ENCODE results near the gene CHID1.

The CHID1 gene

GRCh38 chr11:844693-845644, 65.6 kb downstream of the CHID1 start:
- H3K36me3 ChIP-seq (ENCODE audit: insufficient read depth, low read length): no peaks in the 10 kb centered on the region
- H3K9me3 ChIP-seq (ENCODE audit: control insufficient read depth, insufficient read depth, low read length): no peaks in the 10 kb centered on the region
- H3K9ac ChIP-seq (ENCODE audit: low read depth, low read length): peak overlapping the region; percentile 38
- H3K4me1 ChIP-seq (ENCODE audit: insufficient read depth, low read length): peaks cover 24% of the 10 kb centered on the region; the same call in 1 of the 2 replicates

- no peaks in the 10 kb centered on the region for H3K9me3 ChIP-seq (ENCODE audit: control insufficient read depth, insufficient read depth, low read length)
- peaks cover 2% of the 10 kb centered on the region for H3K36me3 ChIP-seq (ENCODE audit: insufficient read depth, low read length)
- H3K9ac ChIP-seq (ENCODE audit: low read depth, low read length): peak overlapping the region; percentile 83
- peaks cover 24% of the 10 kb centered on the region; the same call in 1 of the 2 replicates for H3K4me1 ChIP-seq (ENCODE audit: insufficient read depth, low read length)
Observed at GRCh38 chr11:843818-844692, 66.6 kb downstream of the CHID1 start.

GRCh38 chr11:843086-843734, 67.4 kb downstream of the CHID1 start:
- H3K9ac ChIP-seq (ENCODE audit: low read depth, low read length): peak overlapping the region; percentile 83
- no peaks in the 10 kb centered on the region for H3K9me3 ChIP-seq (ENCODE audit: control insufficient read depth, insufficient read depth, low read length)
- peaks cover 2% of the 10 kb centered on the region for H3K36me3 ChIP-seq (ENCODE audit: insufficient read depth, low read length)
- peaks cover 23% of the 10 kb centered on the region; the same call in 1 of the 2 replicates for H3K4me1 ChIP-seq (ENCODE audit: insufficient read depth, low read length)

GRCh38 chr11:842370-843002, 68.1 kb downstream of the CHID1 start, which contains the start of the genes POLR2L and TSPAN4:
Gene POLR2L (minus strand): TSS chr11:842529. CDS start chr11:842508, 21 bp downstream.
Gene TSPAN4 (plus strand): TSS chr11:842852. CDS start chr11:850305, 7,453 bp downstream.
- no peaks in the 10 kb centered on the region for H3K9me3 ChIP-seq (ENCODE audit: control insufficient read depth, insufficient read depth, low read length)
- H3K36me3 ChIP-seq (ENCODE audit: insufficient read depth, low read length): peaks cover 7% of the 10 kb centered on the region
- peak within 1 kb of the TSS; percentile 83 for H3K9ac ChIP-seq (ENCODE audit: low read depth, low read length)
- peaks cover 23% of the 10 kb centered on the region; the same call in 1 of the 2 replicates for H3K4me1 ChIP-seq (ENCODE audit: insufficient read depth, low read length)

- Histone ChIP-seq H3K9ac (ENCODE audit: low read depth, low read length) (peak overlapping the region; percentile 83), H3K9me3 (ENCODE audit: control insufficient read depth, insufficient read depth, low read length) (no peaks in the 10 kb centered on the region), H3K4me1 (ENCODE audit: insufficient read depth, low read length) (peaks cover 23% of the 10 kb centered on the region; the same call in 1 of the 2 replicates), H3K36me3 (ENCODE audit: insufficient read depth, low read length) (peaks cover 7% of the 10 kb centered on the region)
Observed at GRCh38 chr11:841981-842369, 68.6 kb downstream of the CHID1 start.

- no peak overlapping the region for H3K9ac ChIP-seq (ENCODE audit: low read depth, low read length)
- peaks cover 7% of the 10 kb centered on the region for H3K36me3 ChIP-seq (ENCODE audit: insufficient read depth, low read length)
- peaks cover 5% of the 10 kb centered on the region; the same call in 1 of the 2 replicates for H3K4me1 ChIP-seq (ENCODE audit: insufficient read depth, low read length)
- H3K9me3 ChIP-seq (ENCODE audit: control insufficient read depth, insufficient read depth, low read length): no peaks in the 10 kb centered on the region
Observed at GRCh38 chr11:839875-840617, 70.6 kb downstream of the CHID1 start.

GRCh38 chr11:839280-839623, 71.4 kb downstream of the CHID1 start:
- Histone ChIP-seq H3K9ac (ENCODE audit: low read depth, low read length) (no peak overlapping the region), H3K4me1 (ENCODE audit: insufficient read depth, low read length) (peaks cover 3% of the 10 kb centered on the region; the same call in 1 of the 2 replicates), H3K9me3 (ENCODE audit: control insufficient read depth, insufficient read depth, low read length) (no peaks in the 10 kb centered on the region)

GRCh38 chr11:838441-839279, 72.0 kb downstream of the CHID1 start:
- H3K36me3 ChIP-seq (ENCODE audit: insufficient read depth, low read length): peaks cover 7% of the 10 kb centered on the region
- H3K4me1 ChIP-seq (ENCODE audit: insufficient read depth, low read length): peaks cover 3% of the 10 kb centered on the region; the same call in 1 of the 2 replicates
- no peak overlapping the region for H3K9ac ChIP-seq (ENCODE audit: low read depth, low read length)
- no peaks in the 10 kb centered on the region for H3K9me3 ChIP-seq (ENCODE audit: control insufficient read depth, insufficient read depth, low read length)

More at GRCh38 chr11:839280-839623, 71.4 kb downstream of the CHID1 start:
- H3K36me3 ChIP-seq (ENCODE audit: insufficient read depth, low read length): peaks cover 7% of the 10 kb centered on the region

GRCh38 chr11:837990-838307, 72.7 kb downstream of the CHID1 start:
- H3K36me3 ChIP-seq (ENCODE audit: insufficient read depth, low read length): peaks cover 7% of the 10 kb centered on the region
- no peak overlapping the region for H3K9ac ChIP-seq (ENCODE audit: low read depth, low read length)
- H3K4me1 ChIP-seq (ENCODE audit: insufficient read depth, low read length): peaks cover 3% of the 10 kb centered on the region; the same call in 1 of the 2 replicates
- no peaks in the 10 kb centered on the region for H3K9me3 ChIP-seq (ENCODE audit: control insufficient read depth, insufficient read depth, low read length)

- Histone ChIP-seq H3K4me1 (ENCODE audit: insufficient read depth, low read length) (peaks cover 3% of the 10 kb centered on the region; the same call in 1 of the 2 replicates), H3K36me3 (ENCODE audit: insufficient read depth, low read length) (peaks cover 7% of the 10 kb centered on the region), H3K9me3 (ENCODE audit: control insufficient read depth, insufficient read depth, low read length) (no peaks in the 10 kb centered on the region), H3K9ac (ENCODE audit: low read depth, low read length) (no peak overlapping the region)
Observed at GRCh38 chr11:837189-837989, 73.2 kb downstream of the CHID1 start.

GRCh38 chr11:836700-837099, 73.9 kb downstream of the CHID1 start:
- H3K36me3 ChIP-seq (ENCODE audit: insufficient read depth, low read length): peaks cover 7% of the 10 kb centered on the region

GRCh38 chr11:836274-836673, 74.3 kb downstream of the CHID1 start:
- H3K4me1 ChIP-seq (ENCODE audit: insufficient read depth, low read length): peaks cover 13% of the 10 kb centered on the region; the same call in 1 of the 2 replicates
- H3K36me3 ChIP-seq (ENCODE audit: insufficient read depth, low read length): peaks cover 7% of the 10 kb centered on the region

More at GRCh38 chr11:836700-837099, 73.9 kb downstream of the CHID1 start:
- Histone ChIP-seq H3K9me3 (ENCODE audit: control insufficient read depth, insufficient read depth, low read length) (no peaks in the 10 kb centered on the region), H3K9ac (ENCODE audit: low read depth, low read length) (no peak overlapping the region), H3K4me1 (ENCODE audit: insufficient read depth, low read length) (peaks cover 9% of the 10 kb centered on the region; the same call in 1 of the 2 replicates)

More at GRCh38 chr11:836274-836673, 74.3 kb downstream of the CHID1 start:
- Histone ChIP-seq H3K9me3 (ENCODE audit: control insufficient read depth, insufficient read depth, low read length) (no peaks in the 10 kb centered on the region), H3K9ac (ENCODE audit: low read depth, low read length) (no peak overlapping the region)

All from ES-I3 (cell line).